GM19455 (cell line): Measurements from ENCODE around the gene TMPRSS6.

Source experiments
- ATAC-seq: cut with Tn5 transposase; IDR thresholded peaks from one replicate; pipeline ENCODE4 v1.9.1; 2021; ENCODE audit not compliant: unreplicated experiment

Gene TMPRSS6

GRCh38 chr22:37117092-37117491 is 7.6 kb upstream of the TMPRSS6 start:
- ATAC-seq = no peak

- no peak for ATAC-seq
Measured at GRCh38 chr22:37115032-37115431, 5.5 kb upstream of the TMPRSS6 start.

- ATAC-seq = no peak
Measured at GRCh38 chr22:37113757-37114156, 4.2 kb upstream of the TMPRSS6 start.

GRCh38 chr22:37112084-37112728 is 2.7 kb upstream of the TMPRSS6 start:
- ATAC-seq = no peak

GRCh38 chr22:37111156-37111717 is 1.7 kb upstream of the TMPRSS6 start:
- ATAC-seq = no peak

GRCh38 chr22:37107816-37108621 is 1.5 kb downstream of the TMPRSS6 start:
- ATAC-seq = no peak

GRCh38 chr22:37105990-37106389 is 3.5 kb downstream of the TMPRSS6 start:
- no peak for ATAC-seq

GRCh38 chr22:37105154-37105553 is 4.4 kb downstream of the TMPRSS6 start:
- no peak for ATAC-seq

- no peak for ATAC-seq
Measured at GRCh38 chr22:37103656-37104452, 5.7 kb downstream of the TMPRSS6 start.

GRCh38 chr22:37103151-37103550 is 6.4 kb downstream of the TMPRSS6 start:
- ATAC-seq = no peak

- no peak for ATAC-seq
Measured at GRCh38 chr22:37101311-37102066, 8.0 kb downstream of the TMPRSS6 start.

- ATAC-seq = no peak
Measured at GRCh38 chr22:37100589-37101127, 8.9 kb downstream of the TMPRSS6 start.

GRCh38 chr22:37098976-37099591 is 10.4 kb downstream of the TMPRSS6 start:
- ATAC-seq = no peak

GRCh38 chr22:37097346-37097745 is 12.2 kb downstream of the TMPRSS6 start:
- ATAC-seq = no peak

- no peak for ATAC-seq
Measured at GRCh38 chr22:37095113-37095512, 14.4 kb downstream of the TMPRSS6 start.

GRCh38 chr22:37094239-37094638 is 15.3 kb downstream of the TMPRSS6 start:
- no peak for ATAC-seq

- no peak for ATAC-seq
Measured at GRCh38 chr22:37092997-37093396, 16.5 kb downstream of the TMPRSS6 start.

GRCh38 chr22:37091994-37092393 is 17.5 kb downstream of the TMPRSS6 start:
- no peak for ATAC-seq

- no peak for ATAC-seq
Measured at GRCh38 chr22:37090920-37091695, 18.4 kb downstream of the TMPRSS6 start.
